ENCODE results near the gene GRK2.

GRK2 gene

GRCh38 chr11:67261946-67262681 is 4.2 kb upstream of the GRK2 start:
- in situ Hi-C loops (cut with MboI; ENCODE audit: low sequenced_read_pairs, unreplicated experiment), result loop anchor here (5.0 to 10.0 kb wide), 2 partner anchors 50 to 123 kb away; no protein-coding TSS in a partner anchor
- DNase-seq (ENCODE audit: low spot score), result no peak
- no peak for TF ChIP-seq CTCF (IDR thresholded peaks at IDR 0.05; ENCODE audit: borderline replicate concordance, control extremely low read depth, extremely low read depth, insufficient read depth, missing control alignments)

GRCh38 chr11:67262731-67263675 is 3.3 kb upstream of the GRK2 start:
- peak; percentile 88 for TF ChIP-seq CTCF (IDR thresholded peaks at IDR 0.05; ENCODE audit: borderline replicate concordance, control extremely low read depth, extremely low read depth, insufficient read depth, missing control alignments)
- peak; percentile 85 for DNase-seq (ENCODE audit: low spot score)
- in situ Hi-C loops (cut with MboI; ENCODE audit: low sequenced_read_pairs, unreplicated experiment), result loop anchor here (5.0 to 10.0 kb wide), 2 partner anchors 49 to 122 kb away; no protein-coding TSS in a partner anchor

GRCh38 chr11:67264260-67264659 is 2.0 kb upstream of the GRK2 start:
- in situ Hi-C loops (cut with MboI; ENCODE audit: low sequenced_read_pairs, unreplicated experiment), result loop anchor here (5.0 to 10.0 kb wide), 2 partner anchors 48 to 121 kb away; no protein-coding TSS in a partner anchor
- no peak for DNase-seq (ENCODE audit: low spot score)
- no peak for TF ChIP-seq CTCF (IDR thresholded peaks at IDR 0.05; ENCODE audit: borderline replicate concordance, control extremely low read depth, extremely low read depth, insufficient read depth, missing control alignments)

GRCh38 chr11:67264877-67265632 is 1.2 kb upstream of the GRK2 start:
- in situ Hi-C loops (cut with MboI; ENCODE audit: low sequenced_read_pairs, unreplicated experiment), result loop anchor here (5.0 to 10.0 kb wide), 2 partner anchors 47 to 120 kb away; no protein-coding TSS in a partner anchor

DNA sequence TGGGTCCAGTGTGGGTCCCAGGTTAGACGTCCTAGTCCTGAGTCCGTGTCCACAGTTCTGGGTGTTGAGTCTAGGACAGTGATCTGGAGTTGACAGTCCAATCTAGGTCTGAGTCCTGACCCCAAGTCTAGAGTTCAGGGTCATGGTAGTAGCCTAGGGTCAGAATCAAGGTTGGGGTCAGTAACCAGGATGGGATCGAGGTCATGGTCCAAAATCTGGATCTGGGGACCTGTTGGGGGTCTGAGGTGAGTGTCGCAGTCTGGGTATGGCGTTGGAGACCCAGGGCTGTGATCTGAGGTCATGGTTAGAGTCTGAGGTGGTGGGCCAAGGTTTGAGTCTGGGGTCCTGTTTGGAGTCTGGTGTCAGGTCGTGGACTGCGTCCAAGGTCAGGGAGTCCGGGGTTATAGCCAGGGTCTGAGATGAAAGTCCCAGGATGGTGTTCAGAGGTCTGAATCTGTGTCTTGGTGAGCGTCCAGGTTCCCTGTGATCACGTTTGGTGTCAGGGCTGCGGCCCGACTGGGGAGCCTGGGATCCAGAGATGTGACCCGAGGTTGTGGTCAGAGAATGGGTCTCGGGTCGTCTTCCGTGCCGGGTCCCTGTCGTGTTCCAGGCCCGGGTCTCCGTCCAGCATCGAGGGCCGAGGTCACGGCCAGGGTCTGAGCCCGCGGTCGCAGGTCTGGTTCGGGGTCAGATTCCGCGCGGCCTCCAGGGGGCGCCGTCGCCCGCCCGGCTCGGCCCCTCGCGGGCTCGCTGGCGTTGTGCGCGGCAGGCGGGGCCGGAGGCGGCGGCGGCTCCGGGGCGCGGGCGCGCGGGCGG is 432 bp upstream of the GRK2 start:
- peak; percentile 87 for TF ChIP-seq CTCF (IDR thresholded peaks at IDR 0.05; ENCODE audit: borderline replicate concordance, control extremely low read depth, extremely low read depth, insufficient read depth, missing control alignments)
- in situ Hi-C loops (cut with MboI; ENCODE audit: low sequenced_read_pairs, unreplicated experiment), result loop anchor here (10.0 kb wide), 1 partner anchor 119 kb away; no protein-coding TSS in a partner anchor
- peak; percentile 90 for DNase-seq (ENCODE audit: low spot score)

More at GRCh38 chr11:67264877-67265632, 1.2 kb upstream of the GRK2 start:
- TF ChIP-seq CTCF (IDR thresholded peaks at IDR 0.05; ENCODE audit: borderline replicate concordance, control extremely low read depth, extremely low read depth, insufficient read depth, missing control alignments), result no peak
- no peak for DNase-seq (ENCODE audit: low spot score)

All from GM13976 (cell line).